Activated CD8-positive, alpha-beta memory T cell treated with anti-CD3 and anti-CD28 coated beads, Interleukin-2, amount 50 U/mL, for 48 hours (primary cell): Measurements from ENCODE around the gene CYB561A3.

Source experiments
- DNase-seq: peaks from one replicate; pipeline ENCODE4 v3.0.0-alpha.2; 2020

CYB561A3 gene

GRCh38 chr11:61369372-61370348, 8.0 kb upstream of the CYB561A3 start:
- no peak for DNase-seq

GRCh38 chr11:61368646-61369045, 7.0 kb upstream of the CYB561A3 start:
- DNase-seq: no peak

- no peak for DNase-seq
Measured at GRCh38 chr11:61367406-61367805, 5.7 kb upstream of the CYB561A3 start.

- DNase-seq: no peak
Measured at GRCh38 chr11:61364012-61364675, 2.5 kb upstream of the CYB561A3 start.

GRCh38 chr11:61362542-61362875, 827 bp upstream of the CYB561A3 start:
- DNase-seq: peak; percentile 61

- peak; percentile 60 for DNase-seq
Measured at GRCh38 chr11:61361237-61361740, 393 bp downstream of the CYB561A3 start.

GRCh38 chr11:61359516-61359915, 2.2 kb downstream of the CYB561A3 start:
- no peak for DNase-seq

GRCh38 chr11:61358566-61358965, 3.1 kb downstream of the CYB561A3 start:
- no peak for DNase-seq

GRCh38 chr11:61357894-61358239, 3.8 kb downstream of the CYB561A3 start:
- no peak for DNase-seq

GRCh38 chr11:61357233-61357893, 4.3 kb downstream of the CYB561A3 start:
- no peak for DNase-seq

GRCh38 chr11:61356706-61357105, 5.0 kb downstream of the CYB561A3 start:
- DNase-seq: no peak

GRCh38 chr11:61354208-61354607, 7.5 kb downstream of the CYB561A3 start:
- DNase-seq: no peak

GRCh38 chr11:61353131-61354067, 8.3 kb downstream of the CYB561A3 start:
- no peak for DNase-seq

- DNase-seq: no peak
Measured at GRCh38 chr11:61352038-61352437, 9.6 kb downstream of the CYB561A3 start.

- no peak for DNase-seq
Measured at GRCh38 chr11:61350803-61351202, 10.9 kb downstream of the CYB561A3 start.

- no peak for DNase-seq
Measured at GRCh38 chr11:61350336-61350735, 11.3 kb downstream of the CYB561A3 start.

GRCh38 chr11:61349916-61350315, 11.8 kb downstream of the CYB561A3 start:
- no peak for DNase-seq

- DNase-seq: no peak
Measured at GRCh38 chr11:61349189-61349751, 12.4 kb downstream of the CYB561A3 start.

- no peak for DNase-seq
Measured at GRCh38 chr11:61347916-61348461, 13.7 kb downstream of the CYB561A3 start.

- DNase-seq: no peak
Measured at GRCh38 chr11:61345954-61346843, 15.5 kb downstream of the CYB561A3 start.

GRCh38 chr11:61345170-61345610, 16.5 kb downstream of the CYB561A3 start:
- no peak for DNase-seq
